KMS-11 (cell line): ENCODE data around the gene MFAP5.

Experiments used
- H2AFZ ChIP-seq: fragments of 200-600 bp; sonication (generic); 2 replicates; pipeline ENCODE4 v1.6.1; 2016; ENCODE audit warnings: antibody characterized with exemption, mixed run types, low read depth
- H3K27ac ChIP-seq: fragments of 200-600 bp; sonication (generic); 2 replicates; pipeline ENCODE4 v1.6.1; 2016; ENCODE audit warnings: mild to moderate bottlenecking, mixed run types
- H3K27me3 ChIP-seq: fragments of 200-600 bp; sonication (generic); 2 replicates; pipeline ENCODE4 v1.6.1; 2017; ENCODE audit warnings: mild to moderate bottlenecking, low read depth, mixed run types, moderate library complexity; ENCODE audit not compliant: insufficient read depth
- H3K36me3 ChIP-seq: fragments of 200-600 bp; sonication (generic); 2 replicates; pipeline ENCODE4 v1.6.1; 2017; ENCODE audit warnings: mild to moderate bottlenecking, mixed run types; ENCODE audit not compliant: insufficient read depth
- H3K4me1 ChIP-seq: fragments of 200-600 bp; sonication (generic); 2 replicates; pipeline ENCODE4 v1.6.1; 2016; ENCODE audit warnings: mild to moderate bottlenecking, low read depth, mixed run types; ENCODE audit not compliant: poor library complexity, severe bottlenecking
- H3K4me2 ChIP-seq: fragments of 200-600 bp; sonication (generic); 2 replicates; pipeline ENCODE4 v1.7.0; 2016; ENCODE audit warnings: mild to moderate bottlenecking, mixed run types
- H3K4me3 ChIP-seq: fragments of 200-600 bp; sonication (generic); IDR thresholded peaks from 2 replicates; pipeline ENCODE4 v1.6.1; 2017; ENCODE audit warnings: low read depth, low read length, mixed read lengths; ENCODE audit not compliant: insufficient read depth
- H3K79me2 ChIP-seq: fragments of 200-600 bp; sonication (generic); 2 replicates; pipeline ENCODE4 v1.6.1; 2016; ENCODE audit warnings: low read depth, mixed run types; ENCODE audit not compliant: insufficient read depth
- H3K9ac ChIP-seq: fragments of 200-600 bp; sonication (generic); 2 replicates; pipeline ENCODE4 v1.6.1; 2016; ENCODE audit warnings: mild to moderate bottlenecking, mixed run types
- H4K20me1 ChIP-seq: fragments of 200-600 bp; sonication (generic); 2 replicates; pipeline ENCODE4 v1.6.1; 2016; ENCODE audit warnings: mild to moderate bottlenecking, mixed run types; ENCODE audit not compliant: insufficient read depth
- TF ChIP-seq, protein P1 (sequence below): fragments of 200-600 bp; sonication (generic); conservative IDR thresholded peaks from 2 replicates; pipeline ENCODE4 v1.6.1; 2017; ENCODE audit warnings: low read depth, mild to moderate bottlenecking, antibody characterized with exemption, low read length, moderate library complexity, mixed read lengths

Gene MFAP5

DNA sequence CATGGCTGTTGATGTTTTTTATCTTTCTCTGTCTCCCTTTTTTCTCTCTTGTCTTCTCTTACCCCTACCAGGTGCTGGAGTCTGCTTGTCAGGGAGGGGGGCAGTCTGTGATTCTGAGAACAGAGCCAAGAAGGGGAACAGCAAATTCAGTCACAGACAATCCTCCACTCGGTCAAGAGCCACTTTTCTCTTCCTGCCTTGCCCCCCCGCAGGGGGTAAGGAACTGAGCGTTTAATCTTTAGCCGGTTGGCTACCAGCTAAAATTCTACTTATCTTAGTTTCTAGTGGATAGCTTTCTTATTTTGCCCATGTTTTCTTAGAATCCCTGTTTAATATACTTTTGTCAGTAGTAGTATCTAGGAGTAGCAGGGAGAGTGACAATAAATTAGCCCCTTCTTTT, 37.1 kb upstream of the MFAP5 start:
- TF ChIP-seq, protein P1, sequence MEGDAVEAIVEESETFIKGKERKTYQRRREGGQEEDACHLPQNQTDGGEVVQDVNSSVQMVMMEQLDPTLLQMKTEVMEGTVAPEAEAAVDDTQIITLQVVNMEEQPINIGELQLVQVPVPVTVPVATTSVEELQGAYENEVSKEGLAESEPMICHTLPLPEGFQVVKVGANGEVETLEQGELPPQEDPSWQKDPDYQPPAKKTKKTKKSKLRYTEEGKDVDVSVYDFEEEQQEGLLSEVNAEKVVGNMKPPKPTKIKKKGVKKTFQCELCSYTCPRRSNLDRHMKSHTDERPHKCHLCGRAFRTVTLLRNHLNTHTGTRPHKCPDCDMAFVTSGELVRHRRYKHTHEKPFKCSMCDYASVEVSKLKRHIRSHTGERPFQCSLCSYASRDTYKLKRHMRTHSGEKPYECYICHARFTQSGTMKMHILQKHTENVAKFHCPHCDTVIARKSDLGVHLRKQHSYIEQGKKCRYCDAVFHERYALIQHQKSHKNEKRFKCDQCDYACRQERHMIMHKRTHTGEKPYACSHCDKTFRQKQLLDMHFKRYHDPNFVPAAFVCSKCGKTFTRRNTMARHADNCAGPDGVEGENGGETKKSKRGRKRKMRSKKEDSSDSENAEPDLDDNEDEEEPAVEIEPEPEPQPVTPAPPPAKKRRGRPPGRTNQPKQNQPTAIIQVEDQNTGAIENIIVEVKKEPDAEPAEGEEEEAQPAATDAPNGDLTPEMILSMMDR: no peak
- Histone ChIP-seq H3K36me3 (no peaks in the 10 kb centered on the region), H3K9ac (no peak overlapping the region), H3K79me2 (no peaks in the 10 kb centered on the region; the same call in 1 of the 2 replicates), H3K4me1 (peaks cover 9% of the 10 kb centered on the region), H3K27me3 (no peaks in the 10 kb centered on the region), H3K4me2 (no peak overlapping the region), H3K4me3 (no peak overlapping the region), H2AFZ (no peak overlapping the region), H3K27ac (no peak overlapping the region), H4K20me1 (no peaks in the 10 kb centered on the region)

DNA sequence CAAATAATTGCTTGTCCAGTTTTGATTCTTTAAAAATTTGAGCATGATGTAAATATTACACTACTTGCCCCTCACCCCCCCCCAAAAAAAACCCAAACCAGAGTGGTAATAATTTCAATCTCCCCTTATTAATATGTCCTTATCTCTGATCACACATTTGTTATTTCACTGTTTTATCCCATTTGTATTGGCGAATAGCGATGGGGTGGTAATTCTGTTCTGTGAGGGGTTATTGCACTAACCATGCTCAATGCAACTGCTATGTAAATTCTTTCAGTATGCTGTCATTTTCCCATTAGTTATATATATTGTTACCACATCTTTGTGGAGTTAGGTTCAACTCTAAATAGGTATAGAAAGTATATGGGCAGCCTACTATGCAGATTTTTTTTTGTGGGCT, 36.3 kb upstream of the MFAP5 start:
- Histone ChIP-seq H3K4me3 (no peak overlapping the region), H3K4me1 (peaks cover 9% of the 10 kb centered on the region), H3K4me2 (peak overlapping the region; percentile 72), H3K79me2 (no peaks in the 10 kb centered on the region; the same call in 1 of the 2 replicates), H3K9ac (peak overlapping the region; percentile 63; the same call in 1 of the 2 replicates), H3K36me3 (no peaks in the 10 kb centered on the region), H4K20me1 (no peaks in the 10 kb centered on the region), H3K27me3 (no peaks in the 10 kb centered on the region), H3K27ac (no peak overlapping the region), H2AFZ (peak overlapping the region; percentile 85; the same call in 1 of the 2 replicates)
- TF ChIP-seq, protein P1: no peak

DNA sequence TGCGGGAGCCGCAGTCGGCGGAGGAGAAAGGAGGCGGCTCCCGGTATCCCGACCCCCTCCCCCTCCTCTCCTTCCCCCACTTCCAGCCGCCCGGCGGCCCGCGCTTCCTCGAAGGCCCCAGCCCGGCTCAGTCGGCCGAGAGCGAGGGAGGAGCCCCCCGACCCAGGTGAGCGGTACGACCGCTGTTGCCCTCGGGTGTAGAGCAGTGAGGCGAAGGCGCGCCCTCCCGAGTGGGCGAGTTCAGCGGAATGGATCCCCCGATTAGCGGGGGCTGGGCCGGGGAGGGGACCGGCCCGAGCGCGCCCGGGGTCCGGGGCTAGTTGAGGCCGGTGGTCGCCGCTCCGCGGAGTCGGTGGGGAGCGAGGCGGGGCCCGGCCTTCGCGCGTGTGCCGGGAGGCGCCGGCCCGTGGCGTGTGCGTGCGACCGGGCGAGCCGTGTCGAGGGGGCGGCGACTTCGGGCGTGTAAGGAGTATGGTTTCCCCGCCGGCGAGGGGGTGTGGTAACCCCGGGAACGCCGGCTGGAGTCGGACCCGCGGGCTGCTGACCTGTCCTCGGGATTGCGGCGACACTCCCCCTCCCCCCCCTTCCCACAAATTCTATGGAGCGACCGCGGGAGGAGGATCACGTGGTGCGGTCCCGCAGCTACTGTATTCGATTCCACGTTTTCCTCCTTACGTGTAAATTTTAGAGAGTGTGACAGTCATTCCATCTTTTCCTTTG, 35.7 kb upstream of the MFAP5 start:
- no peaks in the 10 kb centered on the region; the same call in 1 of the 2 replicates for H3K79me2 ChIP-seq
- H3K27ac ChIP-seq: no peak overlapping the region
- H3K36me3 ChIP-seq: no peaks in the 10 kb centered on the region
- no peaks in the 10 kb centered on the region for H3K27me3 ChIP-seq
- no peaks in the 10 kb centered on the region for H4K20me1 ChIP-seq
- H2AFZ ChIP-seq: peak overlapping the region; percentile 85
- H3K4me2 ChIP-seq: peak overlapping the region; percentile 72
- peak overlapping the region; percentile 63; the same call in 1 of the 2 replicates for H3K9ac ChIP-seq
- TF ChIP-seq, protein P1: no peak
- no peak overlapping the region for H3K4me3 ChIP-seq
- H3K4me1 ChIP-seq: peaks cover 9% of the 10 kb centered on the region

DNA sequence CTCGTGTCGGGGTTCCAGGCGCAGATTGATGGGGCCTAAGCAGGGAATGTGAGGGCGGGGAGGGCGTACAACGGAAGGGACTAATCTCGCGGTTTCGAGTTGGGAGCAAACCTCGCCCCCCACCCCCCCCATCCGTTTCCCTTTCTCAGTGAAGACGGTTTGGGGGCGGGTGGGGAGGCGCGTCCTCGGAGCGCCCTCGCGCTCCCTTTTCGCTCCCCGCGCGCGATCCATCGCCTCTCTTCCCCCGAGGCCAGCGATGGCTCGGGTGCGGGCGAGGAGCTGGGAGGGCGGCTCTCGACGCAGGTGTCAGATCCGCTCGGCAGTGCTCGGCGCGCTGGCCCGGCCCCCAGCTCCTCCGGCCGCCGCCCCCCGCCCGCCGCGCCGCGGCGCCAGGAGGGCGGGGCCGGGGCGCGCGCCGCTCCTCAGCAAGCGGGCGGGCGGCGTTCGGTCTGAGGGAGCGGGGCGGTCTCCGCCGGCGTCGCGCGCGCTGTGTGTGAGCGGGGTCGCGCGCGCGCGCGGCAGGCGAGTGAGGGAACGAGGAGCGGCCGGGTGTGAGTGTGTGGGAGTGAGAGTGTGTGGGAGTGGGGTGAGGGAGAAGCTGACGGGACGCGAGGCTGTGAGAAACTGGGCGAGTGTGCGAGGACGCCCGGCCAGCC, 35.0 kb upstream of the MFAP5 start, which contains the start of gene RIMKLB:
RIMKLB (plus strand) TSS at position 516 of the 656 bp plus-strand sequence. CDS start 15,876 bp downstream, outside the sequence.
- Histone ChIP-seq H3K27me3 (no peaks in the 10 kb centered on the region), H4K20me1 (no peaks in the 10 kb centered on the region), H3K4me3 (no peak within 1 kb of the TSS), H3K9ac (peak within 1 kb of the TSS; percentile 63; the same call in 1 of the 2 replicates), H3K27ac (no peak within 1 kb of the TSS), H3K36me3 (no peaks in the 10 kb centered on the region), H3K79me2 (no peaks in the 10 kb centered on the region; the same call in 1 of the 2 replicates), H2AFZ (peak within 1 kb of the TSS; percentile 85), H3K4me2 (peak within 1 kb of the TSS; percentile 72), H3K4me1 (peaks cover 9% of the 10 kb centered on the region)
- TF ChIP-seq, protein P1: no peak
